ENCODE results near the gene RORC.
A peak's percentile ranks its signal among the peaks of the same experiment; 100 is the strongest.
"Not testable (repeated sequence)": the region's sequence is repeated elsewhere in the genome, so short reads cannot be mapped to it uniquely, and the experiment has no call there.

Gene RORC

GRCh38 chr1:151776665-151777062, 54.9 kb downstream of the RORC start:
- DNase-seq = no peak

GRCh38 chr1:151775894-151776664, 55.5 kb downstream of the RORC start:
- DNase-seq = no peak

GRCh38 chr1:151774256-151774922, 57.2 kb downstream of the RORC start:
- no peak for DNase-seq

- DNase-seq = peak in 26 of 56 donors; percentile 1 to 81 (median 30)
Observed at GRCh38 chr1:151773702-151774101, 57.9 kb downstream of the RORC start.

GRCh38 chr1:151769270-151769669, 62.3 kb downstream of the RORC start:
- DNase-seq = not testable (repeated sequence)

- not testable (repeated sequence) for DNase-seq
Observed at GRCh38 chr1:151768351-151769066, 63.1 kb downstream of the RORC start.

GRCh38 chr1:151763990-151764389, 67.6 kb downstream of the RORC start:
- DNase-seq = no peak

GRCh38 chr1:151762941-151763921, 68.4 kb downstream of the RORC start, which contains the start of gene MRPL9:
TSS of gene MRPL9 (minus strand) at chr1:151763496. CDS start at chr1:151763479, 17 bp downstream.
- peak in 54 of 56 donors; percentile 29 to 90 (median 73) for DNase-seq

- DNase-seq = no peak
Observed at GRCh38 chr1:151760597-151761385, 70.8 kb downstream of the RORC start.

GRCh38 chr1:151759241-151759640, 72.4 kb downstream of the RORC start:
- DNase-seq = no peak

GRCh38 chr1:151756291-151756690, 75.3 kb downstream of the RORC start:
- DNase-seq = no peak
